Type B pancreatic cell (in vitro differentiated cells): ENCODE results near the gene S100A16. TPM values are rescaled to one million over a fixed set of nuclear protein-coding genes. Genes with fewer than 3 reads are reported as not detected.
A peak's percentile ranks its signal among the peaks of the same experiment; 100 is the strongest.

Experiments
- DNase-seq: peaks from one replicate; pipeline ENCODE4 v3.0.0; 2021; ENCODE audit warnings: mixed read lengths; ENCODE audit not compliant: unreplicated experiment; ENCODE audit errors: extremely low spot score
- H3K27ac Mint-ChIP-seq: 2 replicates; pipeline ENCODE4 v1.8.0; 2021; ENCODE audit warnings: mild to moderate bottlenecking, mixed read lengths
- H3K27me3 Mint-ChIP-seq: 2 replicates; pipeline ENCODE4 v1.8.0; 2021; ENCODE audit warnings: mixed read lengths
- H3K36me3 Mint-ChIP-seq: 2 replicates; pipeline ENCODE4 v1.8.0; 2021; ENCODE audit warnings: mixed read lengths
- H3K4me1 Mint-ChIP-seq: one replicate; pipeline ENCODE4 v1.8.0; 2021; ENCODE audit warnings: mixed read lengths; ENCODE audit not compliant: unreplicated experiment
- H3K4me3 Mint-ChIP-seq: 2 replicates; pipeline ENCODE4 v1.8.0; 2021; ENCODE audit warnings: mild to moderate bottlenecking, mixed read lengths
- H3K9me3 Mint-ChIP-seq: 2 replicates; pipeline ENCODE4 v1.8.0; 2021; ENCODE audit warnings: mixed read lengths
- total RNA-seq: library from RNA; stranded (reverse); gene quantifications from 2 replicates; pipeline ENCODE4 v1.2.1, GENCODE V29; 2021; ENCODE audit warnings: low replicate concordance
- TF ChIP-seq, protein P1 (sequence below): fragments of 200-600 bp; sonication (generic); conservative IDR thresholded peaks from 2 replicates; pipeline ENCODE4 v1.5.0; 2021; ENCODE audit warnings: antibody characterized with exemption, mild to moderate bottlenecking

Gene S100A16
- total RNA-seq, 1 donor from 2014 or later = 173 TPM

DNA sequence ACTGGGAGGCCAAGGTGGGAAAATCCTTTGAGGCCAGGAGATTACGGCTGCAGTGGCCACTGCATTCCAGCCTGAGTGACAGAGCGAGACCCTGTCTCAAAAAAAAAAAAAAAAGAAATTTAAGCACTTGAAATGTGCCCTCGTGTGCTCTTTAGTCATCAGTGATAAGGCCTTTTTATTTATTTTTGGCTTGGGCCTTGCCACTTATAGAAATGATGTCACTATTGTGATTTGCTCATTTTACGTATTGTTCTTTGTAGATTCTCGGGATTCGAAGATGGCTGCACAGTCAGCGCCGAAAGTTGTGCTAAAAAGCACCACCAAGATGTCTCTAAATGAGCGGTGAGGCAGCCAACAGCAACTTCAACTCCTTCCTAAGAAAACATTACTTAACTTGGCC is 23.4 kb upstream of the S100A16 start:
- Mint-ChIP-seq H3K36me3 (peaks cover 34% of the 10 kb centered on the region), H3K9me3 (peaks cover 3% of the 10 kb centered on the region), H3K4me3 (peak overlapping the region; percentile 80), H3K27me3 (no peaks in the 10 kb centered on the region), H3K27ac (peak overlapping the region; percentile 34), H3K4me1 (peaks cover 27% of the 10 kb centered on the region)
- TF ChIP-seq, protein P1, sequence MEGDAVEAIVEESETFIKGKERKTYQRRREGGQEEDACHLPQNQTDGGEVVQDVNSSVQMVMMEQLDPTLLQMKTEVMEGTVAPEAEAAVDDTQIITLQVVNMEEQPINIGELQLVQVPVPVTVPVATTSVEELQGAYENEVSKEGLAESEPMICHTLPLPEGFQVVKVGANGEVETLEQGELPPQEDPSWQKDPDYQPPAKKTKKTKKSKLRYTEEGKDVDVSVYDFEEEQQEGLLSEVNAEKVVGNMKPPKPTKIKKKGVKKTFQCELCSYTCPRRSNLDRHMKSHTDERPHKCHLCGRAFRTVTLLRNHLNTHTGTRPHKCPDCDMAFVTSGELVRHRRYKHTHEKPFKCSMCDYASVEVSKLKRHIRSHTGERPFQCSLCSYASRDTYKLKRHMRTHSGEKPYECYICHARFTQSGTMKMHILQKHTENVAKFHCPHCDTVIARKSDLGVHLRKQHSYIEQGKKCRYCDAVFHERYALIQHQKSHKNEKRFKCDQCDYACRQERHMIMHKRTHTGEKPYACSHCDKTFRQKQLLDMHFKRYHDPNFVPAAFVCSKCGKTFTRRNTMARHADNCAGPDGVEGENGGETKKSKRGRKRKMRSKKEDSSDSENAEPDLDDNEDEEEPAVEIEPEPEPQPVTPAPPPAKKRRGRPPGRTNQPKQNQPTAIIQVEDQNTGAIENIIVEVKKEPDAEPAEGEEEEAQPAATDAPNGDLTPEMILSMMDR = no peak
- DNase-seq = no peak

GRCh38 chr1:153635872-153636271 is 22.9 kb upstream of the S100A16 start:
- H3K9me3 Mint-ChIP-seq = peaks cover 3% of the 10 kb centered on the region
- H3K4me1 Mint-ChIP-seq = peaks cover 27% of the 10 kb centered on the region
- no peak for DNase-seq
- TF ChIP-seq, protein P1 = no peak
- peaks cover 29% of the 10 kb centered on the region for H3K36me3 Mint-ChIP-seq
- no peaks in the 10 kb centered on the region for H3K27me3 Mint-ChIP-seq
- H3K4me3 Mint-ChIP-seq = peak overlapping the region; percentile 80
- peak overlapping the region; percentile 39 for H3K27ac Mint-ChIP-seq

DNA sequence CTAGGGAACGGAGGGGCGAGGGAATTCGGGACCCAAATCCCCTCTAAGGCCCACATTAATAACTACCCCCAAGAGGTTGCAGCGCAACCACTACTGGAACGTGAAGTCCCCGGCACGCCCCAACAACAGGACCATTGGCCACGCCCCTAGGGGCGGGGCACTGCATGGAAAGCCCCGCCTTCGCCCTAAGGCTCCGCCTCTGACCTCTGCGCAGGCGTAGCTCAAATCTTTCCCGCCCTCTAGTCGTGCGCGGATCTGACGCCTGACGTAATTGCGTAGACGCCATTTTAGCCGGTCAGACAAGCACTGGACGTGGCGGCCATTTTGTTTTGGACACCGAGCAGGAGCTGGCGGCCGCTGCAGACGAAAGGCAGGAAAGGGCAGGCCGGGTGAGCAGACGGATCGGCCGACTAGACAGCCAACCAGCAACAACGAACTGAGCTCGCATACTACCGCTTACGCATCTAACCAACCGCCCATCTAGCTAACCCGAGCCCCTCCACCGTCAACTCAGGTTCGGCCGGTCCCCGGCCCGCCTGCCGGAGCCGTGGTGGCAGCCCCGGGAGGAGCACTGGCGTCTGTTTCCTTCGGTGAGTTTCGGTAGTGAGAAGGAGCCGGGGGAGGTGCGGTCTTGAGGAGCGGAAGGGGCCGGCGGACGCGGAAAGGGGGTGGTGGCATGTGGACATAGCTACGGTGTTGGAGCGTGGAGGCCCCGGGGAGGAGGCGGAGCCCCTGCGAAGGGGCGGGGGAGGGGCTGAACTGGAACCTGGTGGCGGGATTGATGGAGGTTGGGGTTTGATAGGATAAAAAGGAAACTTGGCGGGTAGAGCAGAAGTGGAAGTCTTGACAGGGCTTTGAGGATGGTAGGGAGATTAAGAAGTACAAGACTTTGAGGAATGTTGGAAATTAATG is 21.1 kb upstream of the S100A16 start, which contains the start of gene CHTOP:
Gene CHTOP, plus strand, starts transcription at position 313 of the 912 bp plus-strand sequence. CDS start 2,523 bp downstream, outside the sequence.
- Mint-ChIP-seq H3K9me3 (peaks cover 3% of the 10 kb centered on the region), H3K4me3 (peak within 1 kb of the TSS; percentile 99), H3K4me1 (peaks cover 30% of the 10 kb centered on the region), H3K27me3 (no peaks in the 10 kb centered on the region), H3K36me3 (peaks cover 28% of the 10 kb centered on the region), H3K27ac (peak within 1 kb of the TSS; percentile 100)
- DNase-seq = peak; percentile 96
- TF ChIP-seq, protein P1 = peak; percentile 44

GRCh38 chr1:153633161-153633753 is 20.3 kb upstream of the S100A16 start:
- peaks cover 30% of the 10 kb centered on the region for H3K4me1 Mint-ChIP-seq
- TF ChIP-seq, protein P1 = no peak
- peaks cover 28% of the 10 kb centered on the region for H3K36me3 Mint-ChIP-seq
- peak overlapping the region; percentile 100 for H3K27ac Mint-ChIP-seq
- DNase-seq = no peak
- no peaks in the 10 kb centered on the region for H3K27me3 Mint-ChIP-seq
- peaks cover 3% of the 10 kb centered on the region for H3K9me3 Mint-ChIP-seq
- peak overlapping the region; percentile 99 for H3K4me3 Mint-ChIP-seq

- H3K27ac Mint-ChIP-seq = no peak overlapping the region
- H3K9me3 Mint-ChIP-seq = peaks cover 3% of the 10 kb centered on the region
- no peak for DNase-seq
- H3K4me1 Mint-ChIP-seq = peaks cover 34% of the 10 kb centered on the region
- TF ChIP-seq, protein P1 = no peak
- peaks cover 14% of the 10 kb centered on the region for H3K36me3 Mint-ChIP-seq
- H3K4me3 Mint-ChIP-seq = no peak overlapping the region
- H3K27me3 Mint-ChIP-seq = no peaks in the 10 kb centered on the region
Observed at GRCh38 chr1:153631047-153632022, 18.4 kb upstream of the S100A16 start.
